ENCODE results near the gene RAD18.

DNA sequence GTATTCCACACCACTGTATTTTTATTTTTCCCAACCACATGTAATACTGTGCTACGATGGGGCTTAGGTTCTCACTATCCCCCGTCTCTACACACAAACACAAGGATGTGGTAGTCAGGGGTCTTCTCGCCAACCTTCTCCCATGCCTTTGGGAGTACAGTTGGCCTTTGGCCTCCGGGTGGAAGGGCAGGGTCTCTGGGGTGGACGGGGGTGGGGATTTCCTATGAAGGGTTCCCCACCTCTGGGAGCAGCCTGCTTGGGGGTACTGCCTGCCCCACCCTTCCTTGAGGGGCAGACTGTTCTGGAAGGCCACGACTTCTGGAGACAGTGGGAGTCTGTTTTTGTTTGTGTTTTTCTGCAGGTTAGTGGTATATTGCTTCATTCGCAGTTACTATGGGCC, 21.3 kb upstream of the RAD18 start:
- TF ChIP-seq, protein P1, sequence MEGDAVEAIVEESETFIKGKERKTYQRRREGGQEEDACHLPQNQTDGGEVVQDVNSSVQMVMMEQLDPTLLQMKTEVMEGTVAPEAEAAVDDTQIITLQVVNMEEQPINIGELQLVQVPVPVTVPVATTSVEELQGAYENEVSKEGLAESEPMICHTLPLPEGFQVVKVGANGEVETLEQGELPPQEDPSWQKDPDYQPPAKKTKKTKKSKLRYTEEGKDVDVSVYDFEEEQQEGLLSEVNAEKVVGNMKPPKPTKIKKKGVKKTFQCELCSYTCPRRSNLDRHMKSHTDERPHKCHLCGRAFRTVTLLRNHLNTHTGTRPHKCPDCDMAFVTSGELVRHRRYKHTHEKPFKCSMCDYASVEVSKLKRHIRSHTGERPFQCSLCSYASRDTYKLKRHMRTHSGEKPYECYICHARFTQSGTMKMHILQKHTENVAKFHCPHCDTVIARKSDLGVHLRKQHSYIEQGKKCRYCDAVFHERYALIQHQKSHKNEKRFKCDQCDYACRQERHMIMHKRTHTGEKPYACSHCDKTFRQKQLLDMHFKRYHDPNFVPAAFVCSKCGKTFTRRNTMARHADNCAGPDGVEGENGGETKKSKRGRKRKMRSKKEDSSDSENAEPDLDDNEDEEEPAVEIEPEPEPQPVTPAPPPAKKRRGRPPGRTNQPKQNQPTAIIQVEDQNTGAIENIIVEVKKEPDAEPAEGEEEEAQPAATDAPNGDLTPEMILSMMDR (IDR thresholded peaks at IDR 0.05): no peak
- no peak for TF ChIP-seq POLR2A (IDR thresholded peaks at IDR 0.05)
